DND-41 (cell line): ENCODE results near the gene SPRR2D.

Experiments used
- CTCF ChIP-seq: IDR thresholded peaks from 2 replicates; pipeline ENCODE4 v1.5.1; 2012; ENCODE audit warnings: borderline replicate concordance, low read length, moderate library complexity, mild to moderate bottlenecking; ENCODE audit not compliant: poor library complexity, severe bottlenecking; ENCODE audit errors: extremely low read depth
- EZH2 ChIP-seq: IDR thresholded peaks from 3 replicates; pipeline ENCODE4 v1.6.1; 2012; ENCODE audit warnings: borderline replicate concordance, low read depth, mild to moderate bottlenecking, moderate library complexity, low read length, inconsistent platforms; ENCODE audit not compliant: severe bottlenecking

- TF ChIP-seq CTCF (no peak), EZH2 (no peak)
Measured at GRCh38 chr1:153023109-153023508, 17.8 kb downstream of the SPRR2D start.
